22Rv1 (cell line): ENCODE data around the gene GINS2.

Experiments used
- CTCF ChIP-seq: fragments of 450-650 bp; IDR thresholded peaks from 2 replicates; pipeline ENCODE4 v1.5.1; 2017; ENCODE audit warnings: mild to moderate bottlenecking
- ZFX ChIP-seq: fragments of 450-650 bp; IDR thresholded peaks from 2 replicates; pipeline ENCODE4 v1.6.1; 2017; ENCODE audit warnings: antibody characterized with exemption, borderline replicate concordance

- peak; percentile 28; the same call in 1 of the 2 replicates for TF ChIP-seq CTCF
- no peak for TF ChIP-seq ZFX
Measured at GRCh38 chr16:85728879-85729278, 40.1 kb upstream of the GINS2 start.
